ENCODE data around the gene SORCS2.

Gene SORCS2

DNA sequence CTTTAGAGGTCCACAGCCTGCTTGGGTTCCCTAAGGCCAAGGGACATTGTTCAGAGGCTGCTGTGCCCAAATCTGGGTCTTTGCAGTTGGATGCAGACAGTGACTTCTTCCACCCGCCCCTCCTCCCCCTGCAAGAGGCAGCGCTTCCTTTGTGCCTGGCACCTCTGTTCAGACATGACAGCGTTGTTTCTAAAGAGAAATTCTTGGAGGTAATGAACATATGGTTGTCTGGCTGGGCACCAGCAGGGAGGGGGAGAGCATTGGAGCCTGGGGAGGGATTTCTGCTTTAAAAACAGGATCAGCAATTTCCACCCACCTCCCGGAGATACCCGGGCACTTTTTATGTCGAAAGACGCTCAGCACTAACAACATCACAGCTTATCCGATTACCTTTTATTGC lies 190.9 kb downstream of the SORCS2 start:
- no peak for DNase-seq (ENCODE audit: extremely low read depth, insufficient read length)
- TF ChIP-seq, protein P1, sequence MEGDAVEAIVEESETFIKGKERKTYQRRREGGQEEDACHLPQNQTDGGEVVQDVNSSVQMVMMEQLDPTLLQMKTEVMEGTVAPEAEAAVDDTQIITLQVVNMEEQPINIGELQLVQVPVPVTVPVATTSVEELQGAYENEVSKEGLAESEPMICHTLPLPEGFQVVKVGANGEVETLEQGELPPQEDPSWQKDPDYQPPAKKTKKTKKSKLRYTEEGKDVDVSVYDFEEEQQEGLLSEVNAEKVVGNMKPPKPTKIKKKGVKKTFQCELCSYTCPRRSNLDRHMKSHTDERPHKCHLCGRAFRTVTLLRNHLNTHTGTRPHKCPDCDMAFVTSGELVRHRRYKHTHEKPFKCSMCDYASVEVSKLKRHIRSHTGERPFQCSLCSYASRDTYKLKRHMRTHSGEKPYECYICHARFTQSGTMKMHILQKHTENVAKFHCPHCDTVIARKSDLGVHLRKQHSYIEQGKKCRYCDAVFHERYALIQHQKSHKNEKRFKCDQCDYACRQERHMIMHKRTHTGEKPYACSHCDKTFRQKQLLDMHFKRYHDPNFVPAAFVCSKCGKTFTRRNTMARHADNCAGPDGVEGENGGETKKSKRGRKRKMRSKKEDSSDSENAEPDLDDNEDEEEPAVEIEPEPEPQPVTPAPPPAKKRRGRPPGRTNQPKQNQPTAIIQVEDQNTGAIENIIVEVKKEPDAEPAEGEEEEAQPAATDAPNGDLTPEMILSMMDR (IDR thresholded peaks at IDR 0.05; ENCODE audit: insufficient read depth, low read length, poor library complexity, severe bottlenecking): no peak
- Histone ChIP-seq H3K36me3 (ENCODE audit: control insufficient read depth, insufficient read depth, low read length) (no peaks in the 10 kb centered on the region), H3K27me3 (replicated peaks; ENCODE audit: control insufficient read depth, insufficient read depth, low read length) (no peaks in the 10 kb centered on the region; the same call in 1 of the 2 replicates), H3K4me3 (replicated peaks; ENCODE audit: low read depth, low read length) (no peak overlapping the region)

DNA sequence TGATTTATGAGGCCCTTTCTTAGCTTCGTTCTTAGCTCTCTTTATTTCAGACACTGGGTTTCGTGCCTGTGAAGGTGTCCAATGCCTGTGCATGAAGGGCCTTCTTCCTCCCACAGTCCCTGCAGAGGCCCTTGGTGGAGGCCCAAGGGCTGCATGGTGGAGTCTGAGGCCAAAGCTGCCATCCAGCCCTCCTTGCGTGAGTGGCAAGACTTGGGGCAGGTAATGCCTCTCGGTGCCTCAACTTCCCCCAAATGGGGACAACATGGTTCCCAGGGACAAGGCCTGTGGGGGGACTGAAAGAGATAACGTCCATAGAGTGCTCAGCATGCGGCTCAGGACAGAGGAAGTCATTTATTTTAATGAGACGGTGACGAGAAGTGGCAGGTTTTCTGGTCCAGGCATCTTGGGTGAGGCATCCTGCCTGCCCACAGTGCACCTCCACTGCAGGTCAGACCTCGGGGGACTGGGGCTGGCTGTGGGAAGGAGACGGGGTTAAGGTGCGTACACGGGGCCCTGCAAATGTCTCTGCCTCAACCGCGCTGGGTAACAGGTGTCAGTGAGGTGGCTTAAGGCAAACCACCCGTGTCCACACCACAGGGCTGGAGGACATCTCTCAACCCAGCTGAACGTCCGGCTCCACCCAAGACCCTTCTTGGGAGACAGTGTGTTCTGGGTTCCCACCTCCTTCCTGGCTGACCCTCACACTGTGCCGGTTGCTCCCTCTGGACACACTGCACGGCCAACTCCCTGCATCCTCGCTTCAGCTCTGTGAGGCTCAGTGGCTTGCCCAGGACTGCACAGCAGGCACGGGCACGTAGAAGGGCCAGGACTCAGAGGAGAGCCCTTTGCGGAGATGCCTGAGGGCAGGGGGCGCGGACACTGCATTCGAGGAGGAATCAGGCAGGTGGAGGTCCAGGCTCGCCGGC lies 191.9 kb downstream of the SORCS2 start:
- H3K27me3 ChIP-seq (replicated peaks; ENCODE audit: control insufficient read depth, insufficient read depth, low read length): no peaks in the 10 kb centered on the region; the same call in 1 of the 2 replicates
- DNase-seq (ENCODE audit: extremely low read depth, insufficient read length): no peak
- TF ChIP-seq, protein P1 (IDR thresholded peaks at IDR 0.05; ENCODE audit: insufficient read depth, low read length, poor library complexity, severe bottlenecking): no peak

DNA sequence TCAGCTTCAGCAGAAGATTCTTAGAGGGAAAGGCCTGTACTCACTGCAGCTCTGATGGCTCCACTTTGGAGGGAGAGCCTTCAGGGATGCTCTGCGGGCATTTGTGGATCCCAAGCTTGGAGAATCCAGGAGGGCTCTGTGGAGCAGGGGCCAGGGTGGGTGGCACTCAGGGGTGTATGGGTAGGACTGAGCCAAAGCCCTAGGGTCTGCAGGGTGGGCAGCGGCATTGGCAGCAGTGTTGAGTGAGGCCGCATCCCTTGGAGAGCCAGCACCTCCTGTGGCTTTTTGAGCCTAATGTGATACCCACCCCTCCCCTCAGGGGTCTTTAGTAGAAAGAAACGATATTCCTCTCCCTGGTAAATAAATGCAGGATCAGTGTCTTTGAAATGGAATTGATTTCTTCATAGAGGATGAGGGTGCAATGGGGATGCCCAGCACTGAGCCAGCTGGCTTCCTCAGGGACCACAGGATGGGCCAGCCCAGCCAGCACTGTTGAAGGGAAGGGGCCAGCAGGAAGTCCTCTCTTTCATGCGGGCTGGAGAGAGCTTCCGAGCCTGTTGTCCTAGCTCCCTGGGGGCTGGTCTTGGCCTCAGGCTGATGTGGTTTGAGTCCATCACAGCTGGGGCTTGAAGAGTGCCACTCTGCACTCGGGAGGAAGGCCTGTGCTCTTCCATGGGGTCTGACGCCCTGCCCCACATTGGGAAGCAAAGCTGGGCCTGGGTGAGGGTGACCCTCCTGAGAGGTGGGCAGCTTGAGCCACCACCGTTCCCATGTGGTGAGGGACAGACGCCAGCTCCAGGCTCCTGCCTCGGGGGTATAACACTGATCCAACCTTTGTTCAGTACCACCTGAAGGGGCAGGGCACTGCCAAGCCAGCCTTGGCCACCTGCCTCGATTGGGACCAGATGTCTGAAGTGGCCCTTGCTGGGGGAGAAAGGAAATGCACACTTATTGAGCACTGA lies 192.9 kb downstream of the SORCS2 start:
- no peaks in the 10 kb centered on the region; the same call in 1 of the 2 replicates for H3K27me3 ChIP-seq (replicated peaks; ENCODE audit: control insufficient read depth, insufficient read depth, low read length)
- H3K36me3 ChIP-seq (ENCODE audit: control insufficient read depth, insufficient read depth, low read length): no peaks in the 10 kb centered on the region
- DNase-seq (ENCODE audit: extremely low read depth, insufficient read length): no peak
- TF ChIP-seq, protein P1 (IDR thresholded peaks at IDR 0.05; ENCODE audit: insufficient read depth, low read length, poor library complexity, severe bottlenecking): no peak
- H3K4me3 ChIP-seq (replicated peaks; ENCODE audit: low read depth, low read length): no peak overlapping the region

More for the DNA sequence above, 191.9 kb downstream of the SORCS2 start:
- Histone ChIP-seq H3K36me3 (ENCODE audit: control insufficient read depth, insufficient read depth, low read length) (no peaks in the 10 kb centered on the region), H3K4me3 (replicated peaks; ENCODE audit: low read depth, low read length) (no peak overlapping the region)

DNA sequence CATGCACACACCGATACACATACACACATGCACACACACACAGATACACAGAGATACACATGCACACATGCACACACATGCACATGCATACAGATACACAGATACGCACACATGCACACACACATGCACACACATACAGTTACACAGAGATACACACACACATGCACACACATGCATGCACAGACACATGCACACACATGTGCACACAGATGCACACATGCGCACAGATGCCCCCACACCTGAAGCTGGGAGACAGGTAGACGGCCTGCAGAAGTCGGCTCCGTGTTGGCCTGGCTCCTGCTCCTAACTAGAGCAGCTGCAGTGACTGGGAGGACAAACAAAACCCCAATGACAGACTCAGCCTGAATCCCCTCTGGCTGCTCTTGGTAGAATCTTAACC lies 195.6 kb downstream of the SORCS2 start:
- no peak for DNase-seq (ENCODE audit: extremely low read depth, insufficient read length)
- TF ChIP-seq, protein P1 (IDR thresholded peaks at IDR 0.05; ENCODE audit: insufficient read depth, low read length, poor library complexity, severe bottlenecking): no peak
- Histone ChIP-seq H3K4me3 (replicated peaks; ENCODE audit: low read depth, low read length) (no peak overlapping the region), H3K27me3 (replicated peaks; ENCODE audit: control insufficient read depth, insufficient read depth, low read length) (no peaks in the 10 kb centered on the region), H3K36me3 (ENCODE audit: control insufficient read depth, insufficient read depth, low read length) (no peaks in the 10 kb centered on the region)

DNA sequence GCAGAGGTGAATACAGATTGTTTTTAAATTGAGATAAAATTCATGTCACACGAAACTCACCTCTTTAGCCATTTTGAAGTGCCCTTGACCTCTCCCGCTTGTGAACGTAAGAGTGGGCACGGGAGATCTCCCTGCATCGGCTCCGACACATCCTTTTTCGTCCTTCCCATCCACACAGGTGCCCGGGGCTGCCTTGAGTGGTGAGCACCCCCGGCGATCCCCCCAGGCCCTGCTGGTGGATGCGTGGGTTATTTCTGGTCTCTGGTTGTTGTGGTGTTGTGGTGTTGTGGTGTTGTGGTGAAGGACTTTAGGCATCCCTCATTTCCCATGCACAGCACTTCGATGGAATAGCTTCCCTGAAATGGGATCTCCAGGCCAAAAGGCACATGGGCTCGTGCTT lies 196.3 kb downstream of the SORCS2 start:
- TF ChIP-seq, protein P1 (IDR thresholded peaks at IDR 0.05; ENCODE audit: insufficient read depth, low read length, poor library complexity, severe bottlenecking): no peak
- DNase-seq (ENCODE audit: extremely low read depth, insufficient read length): no peak
- H3K4me3 ChIP-seq (replicated peaks; ENCODE audit: low read depth, low read length): no peak overlapping the region
- no peaks in the 10 kb centered on the region for H3K27me3 ChIP-seq (replicated peaks; ENCODE audit: control insufficient read depth, insufficient read depth, low read length)
- no peaks in the 10 kb centered on the region for H3K36me3 ChIP-seq (ENCODE audit: control insufficient read depth, insufficient read depth, low read length)

All from GM06990 (cell line).